SK-N-SH (cell line): ENCODE measurements around the gene AMIGO2. TPM values are rescaled to one million over a fixed set of nuclear protein-coding genes. Genes with fewer than 3 reads are reported as not detected.

ENCODE experiments used
- CTCF ChIA-PET: fragments of 300-600, 350-600 bp; formaldehyde crosslinking; extraction: SDS; loops from one replicate; lab custom pipeline; 2021; lab: Yijun Ruan, JAX
- POLR2A ChIA-PET: fragments of 350-600 bp; sonication (Branson Sonifier 250); formaldehyde crosslinking; extraction: SDS; loops from one replicate; lab custom pipeline; 2020; ENCODE audit warnings: antibody characterized with exemption, inconsistent platforms; lab: Yijun Ruan, JAX
- DNase-seq: peaks from one replicate; pipeline ENCODE4 v3.0.0; 2012
- H2AFZ ChIP-seq: fragments of 200-600 bp; sonication (generic); 2 replicates; pipeline ENCODE4 v1.8.1; 2016; ENCODE audit warnings: antibody characterized with exemption, mild to moderate bottlenecking, low read depth
- H3F3A ChIP-seq: fragments of 200-600 bp; sonication (generic); replicated peaks from 2 replicates; pipeline ENCODE3; 2016; ENCODE audit warnings: antibody characterized with exemption, mild to moderate bottlenecking; ENCODE audit not compliant: insufficient read depth
- H3K27ac ChIP-seq, 2 experiments: fragments of 200-500 bp in 1 of 2; fragments of 200-600 bp in 1 of 2; sonication (Bioruptor generic) in 1 of 2; sonication (generic), shearing (Covaris generic) in 1 of 2; 2 replicates each; pipeline versions ENCODE4 v1.5.1 to v1.6.1; 2014 to 2016; ENCODE audit warnings: low read depth in 2 of 2, inconsistent platforms in 1 of 2, low read length in 1 of 2, mild to moderate bottlenecking in 1 of 2, mixed read lengths in 1 of 2
- H3K27me3 ChIP-seq: fragments of 200-600 bp; sonication (generic), shearing (Covaris generic); 2 replicates; pipeline ENCODE4 v1.6.1; 2016; ENCODE audit warnings: mixed run types; ENCODE audit not compliant: insufficient read depth
- H3K36me3 ChIP-seq, 2 experiments: fragments of 200-500 bp in 1 of 2; fragments of 200-600 bp in 1 of 2; sonication (Bioruptor generic) in 1 of 2; sonication (generic) in 1 of 2; replicated peaks in 1 of 2; 2 replicates each; pipeline versions ENCODE3 to v1.5.1; 2014 to 2016; ENCODE audit warnings: low read length in 1 of 2, mild to moderate bottlenecking in 1 of 2; ENCODE audit not compliant: insufficient read depth in 2 of 2, control insufficient read depth in 1 of 2
- H3K4me1 ChIP-seq, 2 experiments: fragments of 200-500 bp in 1 of 2; fragments of 200-600 bp in 1 of 2; sonication (Bioruptor generic) in 1 of 2; sonication (generic), shearing (Covaris generic) in 1 of 2; 2 replicates each; pipeline versions ENCODE4 v1.5.1 to v1.6.1; 2014 to 2016; ENCODE audit warnings: low read depth in 1 of 2, low read length in 1 of 2, mixed run types in 1 of 2; ENCODE audit not compliant: insufficient read depth in 2 of 2, control insufficient read depth in 1 of 2
- H3K4me2 ChIP-seq: fragments of 200-600 bp; sonication (generic), shearing (Covaris generic); 2 replicates; pipeline ENCODE4 v1.6.1; 2017; ENCODE audit warnings: mixed run types
- H3K4me3 ChIP-seq, 2 experiments: fragments of 200-500 bp in 1 of 2; fragments of 200-600 bp in 1 of 2; sonication (Bioruptor generic) in 1 of 2; sonication (generic), shearing (Covaris generic) in 1 of 2; 2 replicates each; pipeline versions ENCODE4 v1.5.1 to v1.8.1; 2014 to 2016; ENCODE audit warnings: low read depth in 2 of 2, inconsistent platforms in 1 of 2, low read length in 1 of 2, mild to moderate bottlenecking in 1 of 2, mixed read lengths in 1 of 2, moderate library complexity in 1 of 2
- H3K79me2 ChIP-seq: fragments of 200-600 bp; sonication (generic); 2 replicates; pipeline ENCODE4 v1.8.1; 2017; ENCODE audit warnings: mild to moderate bottlenecking; ENCODE audit not compliant: insufficient read depth
- H3K9ac ChIP-seq: fragments of 200-600 bp; sonication (generic); 2 replicates; pipeline ENCODE4 v1.6.1; 2017; ENCODE audit warnings: mixed run types
- H3K9me2 ChIP-seq: fragments of 200-600 bp; sonication (generic); 2 replicates; pipeline ENCODE4 v1.6.1; 2017; ENCODE audit warnings: mixed run types
- H3K9me3 ChIP-seq: fragments of 200-600 bp; sonication (generic); 2 replicates; pipeline ENCODE4 v1.6.1; 2017; ENCODE audit warnings: mixed run types, mild to moderate bottlenecking, moderate library complexity
- H4K20me1 ChIP-seq: fragments of 200-600 bp; sonication (generic); 2 replicates; pipeline ENCODE4 v1.6.1; 2017; ENCODE audit warnings: mild to moderate bottlenecking, mixed run types; ENCODE audit not compliant: insufficient read depth
- CHD2 ChIP-seq: fragments of 150-350 bp; IDR thresholded peaks from 2 replicates; pipeline ENCODE4 v1.6.1; 2018; ENCODE audit warnings: low read length; ENCODE audit not compliant: partially characterized antibody
- FOSL2 ChIP-seq: IDR thresholded peaks from 2 replicates; pipeline ENCODE4 v1.4.0; 2012; ENCODE audit warnings: low read depth, mild to moderate bottlenecking, moderate library complexity, borderline replicate concordance
- FOXJ3 ChIP-seq: sonication (generic); formaldehyde crosslinking; IDR thresholded peaks from 2 replicates; pipeline ENCODE4 v1.5.1; 2020; ENCODE audit warnings: mild to moderate bottlenecking, missing genetic modification reagents
- GATA2 ChIP-seq: sonication (generic); formaldehyde crosslinking; IDR thresholded peaks from 2 replicates; pipeline ENCODE4 v1.5.0; 2020; ENCODE audit warnings: mild to moderate bottlenecking, missing genetic modification reagents
- MEF2A ChIP-seq: IDR thresholded peaks from 2 replicates; pipeline ENCODE4 v1.4.0; 2012; ENCODE audit warnings: low read depth, borderline replicate concordance
- MXI1 ChIP-seq: IDR thresholded peaks from 2 replicates; pipeline ENCODE4 v1.6.1; 2012; ENCODE audit warnings: mild to moderate bottlenecking, low read depth, low read length, improper control_type of control experiment
- NRF1 ChIP-seq: IDR thresholded peaks from 2 replicates; pipeline ENCODE4 v1.6.1; 2012; ENCODE audit warnings: low read depth, mild to moderate bottlenecking, low read length
- POLR2AphosphoS5 ChIP-seq: IDR thresholded peaks from 2 replicates; pipeline ENCODE4 v1.6.1; 2012; ENCODE audit warnings: low read depth, low read length
- RCOR1 ChIP-seq: fragments of 150-350 bp; IDR thresholded peaks from 2 replicates; pipeline ENCODE4 v1.6.1; 2017; ENCODE audit warnings: antibody characterized with exemption, low read length
- SMC3 ChIP-seq: IDR thresholded peaks from 2 replicates; pipeline ENCODE4 v1.6.1; 2012; ENCODE audit warnings: low read depth, low read length, improper control_type of control experiment
- TAF1 ChIP-seq: IDR thresholded peaks from 2 replicates; pipeline ENCODE4 v1.6.1; 2012; ENCODE audit warnings: low read depth, mild to moderate bottlenecking, low read length, moderate library complexity, borderline replicate concordance
- TCF12 ChIP-seq: IDR thresholded peaks from 2 replicates; pipeline ENCODE4 v1.4.0; 2012
- WGBS: methylation state at CpG from one replicate; pipeline ENCODE4 v1.1.6; 2017; ENCODE audit warnings: low lambda C conversion rate; 5-methylcytosine and 5-hydroxymethylcytosine counted together
- polyA plus RNA-seq, 3 experiments: library from polyadenylated mRNA; depleted of rRNA; stranded (reverse); fragments of >200 nt; gene quantifications; 2 replicates each; pipeline ENCODE4 v1.2.3, GENCODE V29; 2012
- TF ChIP-seq, protein P1 (sequence below): fragments of 150-350 bp; IDR thresholded peaks from 2 replicates; pipeline ENCODE4 v1.6.1; 2017; ENCODE audit warnings: antibody characterized with exemption, low read length, low read depth, borderline replicate concordance
- TF ChIP-seq, protein P2 (sequence below): IDR thresholded peaks from 2 replicates; pipeline ENCODE4 v1.4.0; 2012; ENCODE audit warnings: low read depth
- TF ChIP-seq, protein P3 (sequence below): fragments of 200-600 bp; sonication (generic); IDR thresholded peaks from 2 replicates; pipeline ENCODE4 v1.6.1; 2017; ENCODE audit warnings: antibody characterized with exemption, mild to moderate bottlenecking, moderate library complexity
- TF ChIP-seq, protein P4 (sequence below): IDR thresholded peaks from 2 replicates; pipeline ENCODE4 v1.4.0; 2012; ENCODE audit warnings: low read depth, borderline replicate concordance

Gene AMIGO2
- polyA plus RNA-seq, 1 of the 3 experiments (the other 2 are of a cell fraction): 1.2 TPM

DNA sequence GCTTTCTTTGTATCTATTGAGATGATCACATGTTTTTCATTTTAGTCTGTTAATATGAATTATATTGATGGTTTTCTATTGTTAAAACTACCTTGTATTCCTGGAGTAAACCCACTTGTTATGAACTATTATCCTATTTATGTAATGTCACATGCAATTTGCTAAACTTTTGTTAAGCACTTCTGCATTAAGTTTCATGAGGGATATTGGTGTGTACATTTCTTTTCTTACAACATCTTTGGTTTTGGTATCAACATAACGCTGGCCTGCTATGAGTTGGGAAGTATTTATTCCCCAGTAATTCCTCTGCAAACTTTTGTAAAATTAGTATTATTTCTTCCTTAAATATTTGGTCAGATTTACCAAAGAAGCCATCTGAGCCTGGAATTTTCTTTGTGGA, 46.5 kb upstream of the AMIGO2 start (continued):
- no peak for TF ChIP-seq FOSL2
- no peak for TF ChIP-seq CHD2
- no peak for TF ChIP-seq FOXJ3 (CRISPR knock-in tag)
- TF ChIP-seq TCF12: no peak
- TF ChIP-seq SMC3: no peak
- TF ChIP-seq, protein P1, sequence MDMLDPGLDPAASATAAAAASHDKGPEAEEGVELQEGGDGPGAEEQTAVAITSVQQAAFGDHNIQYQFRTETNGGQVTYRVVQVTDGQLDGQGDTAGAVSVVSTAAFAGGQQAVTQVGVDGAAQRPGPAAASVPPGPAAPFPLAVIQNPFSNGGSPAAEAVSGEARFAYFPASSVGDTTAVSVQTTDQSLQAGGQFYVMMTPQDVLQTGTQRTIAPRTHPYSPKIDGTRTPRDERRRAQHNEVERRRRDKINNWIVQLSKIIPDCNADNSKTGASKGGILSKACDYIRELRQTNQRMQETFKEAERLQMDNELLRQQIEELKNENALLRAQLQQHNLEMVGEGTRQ: no peak
- TF ChIP-seq NRF1: no peak
- no peak for TF ChIP-seq MEF2A
- TF ChIP-seq, all 33 proteins: peak for 0

DNA sequence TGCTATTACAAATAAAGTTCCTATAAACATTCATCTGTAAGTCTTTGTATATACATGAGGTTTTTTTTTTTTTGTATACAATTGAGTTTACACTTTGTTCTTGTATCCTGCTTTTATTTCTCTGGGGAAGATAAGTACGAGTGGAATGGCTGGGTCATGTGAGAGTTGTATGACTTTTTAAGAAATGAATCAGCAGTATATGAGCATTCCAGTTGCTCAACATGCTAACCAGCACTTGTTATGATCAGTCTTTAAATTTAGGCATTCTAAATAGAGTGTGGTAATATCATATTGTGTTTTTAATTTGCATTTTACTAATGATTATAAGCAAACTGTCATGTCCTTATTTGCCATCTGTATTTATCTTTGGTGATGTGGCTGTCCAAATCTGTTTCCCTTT, 44.7 kb upstream of the AMIGO2 start:
- no peaks in the 10 kb centered on the region for H3K4me1 ChIP-seq
- H4K20me1 ChIP-seq: no peaks in the 10 kb centered on the region
- CTCF ChIA-PET: no interaction called here
- H3K27me3 ChIP-seq: no peaks in the 10 kb centered on the region
- H3F3A ChIP-seq: peaks cover 5% of the 10 kb centered on the region
- no peak overlapping the region for H3K27ac ChIP-seq
- H2AFZ ChIP-seq: no peak overlapping the region
- no peak for DNase-seq
- POLR2A ChIA-PET: no interaction called here
- no peak for TF ChIP-seq RCOR1
- TF ChIP-seq, protein P2, sequence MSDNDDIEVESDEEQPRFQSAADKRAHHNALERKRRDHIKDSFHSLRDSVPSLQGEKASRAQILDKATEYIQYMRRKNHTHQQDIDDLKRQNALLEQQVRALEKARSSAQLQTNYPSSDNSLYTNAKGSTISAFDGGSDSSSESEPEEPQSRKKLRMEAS: no peak
- no peak for TF ChIP-seq SMC3
- no peak for TF ChIP-seq MXI1
- no peak for TF ChIP-seq GATA2 (CRISPR knock-in tag)
- no peak for TF ChIP-seq TAF1
- no peak for TF ChIP-seq FOXJ3 (CRISPR knock-in tag)
- no peak for TF ChIP-seq CHD2
- TF ChIP-seq NRF1: no peak
- TF ChIP-seq POLR2AphosphoS5: no peak
- TF ChIP-seq, protein P3, sequence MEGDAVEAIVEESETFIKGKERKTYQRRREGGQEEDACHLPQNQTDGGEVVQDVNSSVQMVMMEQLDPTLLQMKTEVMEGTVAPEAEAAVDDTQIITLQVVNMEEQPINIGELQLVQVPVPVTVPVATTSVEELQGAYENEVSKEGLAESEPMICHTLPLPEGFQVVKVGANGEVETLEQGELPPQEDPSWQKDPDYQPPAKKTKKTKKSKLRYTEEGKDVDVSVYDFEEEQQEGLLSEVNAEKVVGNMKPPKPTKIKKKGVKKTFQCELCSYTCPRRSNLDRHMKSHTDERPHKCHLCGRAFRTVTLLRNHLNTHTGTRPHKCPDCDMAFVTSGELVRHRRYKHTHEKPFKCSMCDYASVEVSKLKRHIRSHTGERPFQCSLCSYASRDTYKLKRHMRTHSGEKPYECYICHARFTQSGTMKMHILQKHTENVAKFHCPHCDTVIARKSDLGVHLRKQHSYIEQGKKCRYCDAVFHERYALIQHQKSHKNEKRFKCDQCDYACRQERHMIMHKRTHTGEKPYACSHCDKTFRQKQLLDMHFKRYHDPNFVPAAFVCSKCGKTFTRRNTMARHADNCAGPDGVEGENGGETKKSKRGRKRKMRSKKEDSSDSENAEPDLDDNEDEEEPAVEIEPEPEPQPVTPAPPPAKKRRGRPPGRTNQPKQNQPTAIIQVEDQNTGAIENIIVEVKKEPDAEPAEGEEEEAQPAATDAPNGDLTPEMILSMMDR: no peak
- TF ChIP-seq, protein P4, sequence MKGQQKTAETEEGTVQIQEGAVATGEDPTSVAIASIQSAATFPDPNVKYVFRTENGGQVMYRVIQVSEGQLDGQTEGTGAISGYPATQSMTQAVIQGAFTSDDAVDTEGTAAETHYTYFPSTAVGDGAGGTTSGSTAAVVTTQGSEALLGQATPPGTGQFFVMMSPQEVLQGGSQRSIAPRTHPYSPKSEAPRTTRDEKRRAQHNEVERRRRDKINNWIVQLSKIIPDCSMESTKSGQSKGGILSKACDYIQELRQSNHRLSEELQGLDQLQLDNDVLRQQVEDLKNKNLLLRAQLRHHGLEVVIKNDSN: no peak
- no peak overlapping the region for H3K9ac ChIP-seq
- H3K36me3 ChIP-seq: no peaks in the 10 kb centered on the region
- WGBS: 10% methylated on average over 1 of the region's 1 CpG
- no peak overlapping the region for H3K4me2 ChIP-seq
- H3K9me3 ChIP-seq: no peaks in the 10 kb centered on the region
- no peaks in the 10 kb centered on the region for H3K79me2 ChIP-seq
- no peak overlapping the region for H3K4me3 ChIP-seq
- no peaks in the 10 kb centered on the region for H3K9me2 ChIP-seq
